OCI-LY3 (cell line): Measurements from ENCODE around the gene GCNA.
A peak's percentile ranks its signal among the peaks of the same experiment; 100 is the strongest.

Experiments
- H2AFZ ChIP-seq: fragments of 200-600, 300-600 bp; shearing (Covaris generic); 2 replicates; pipeline ENCODE4 v1.6.0; 2014; ENCODE audit warnings: antibody characterized with exemption, low read depth, low read length
- H3K27ac ChIP-seq: fragments of 200-600, 300-600 bp; sonication (generic); 2 replicates; pipeline ENCODE4 v1.5.1; 2014; ENCODE audit warnings: mild to moderate bottlenecking, low read length, moderate library complexity, mixed read lengths
- H3K27me3 ChIP-seq: fragments of 200-600, 300-600 bp; sonication (generic); 2 replicates; pipeline ENCODE4 v1.6.1; 2014; ENCODE audit warnings: low read depth, low read length, mixed read lengths
- H3K36me3 ChIP-seq: fragments of 200-600, 300-600 bp; sonication (generic); replicated peaks from 2 replicates; pipeline ENCODE3; 2014; ENCODE audit warnings: low read depth, low read length, mixed read lengths
- H3K4me1 ChIP-seq: fragments of 300-600, 200-600 bp; sonication (generic); 2 replicates; pipeline ENCODE4 v1.6.1; 2014; ENCODE audit warnings: low read length, mixed read lengths
- H3K4me2 ChIP-seq: fragments of 200-600, 300-600 bp; sonication (generic); 2 replicates; pipeline ENCODE4 v1.6.1; 2014; ENCODE audit warnings: low read length, mixed read lengths
- H3K4me3 ChIP-seq: fragments of 300-600, 200-600 bp; sonication (generic); 2 replicates; pipeline ENCODE4 v1.5.1; 2014; ENCODE audit warnings: antibody characterized with exemption, mild to moderate bottlenecking, low read length, moderate library complexity
- H3K79me2 ChIP-seq: fragments of 300-600, 200-600 bp; shearing (Covaris generic); 2 replicates; pipeline ENCODE4 v1.6.1; 2014; ENCODE audit warnings: mild to moderate bottlenecking, low read length, mixed read lengths
- H3K9ac ChIP-seq: fragments of 300-600, 200-600 bp; shearing (Covaris generic); 2 replicates; pipeline ENCODE4 v1.6.0; 2014; ENCODE audit warnings: mild to moderate bottlenecking, low read length, moderate library complexity
- H3K9me3 ChIP-seq: fragments of 200-600, 300-600 bp; shearing (Covaris generic); 2 replicates; pipeline ENCODE4 v1.6.1; 2014; ENCODE audit warnings: low read length, mixed read lengths; ENCODE audit not compliant: insufficient read depth
- H4K20me1 ChIP-seq: fragments of 200-600, 300-600 bp; sonication (generic); 2 replicates; pipeline ENCODE4 v1.6.1; 2016; ENCODE audit warnings: low read length, mixed read lengths; ENCODE audit not compliant: insufficient read depth
- CTCF ChIP-seq: fragments of 200-600, 300-600 bp; sonication (generic); IDR thresholded peaks from 2 replicates; pipeline ENCODE4 v1.5.1; 2014; ENCODE audit warnings: antibody characterized with exemption, low read length, low read depth
- EZH2phosphoT487 ChIP-seq: fragments of 200-600 bp; shearing (Covaris generic); IDR thresholded peaks from 2 replicates; pipeline ENCODE4 v1.6.1; 2018; ENCODE audit warnings: antibody characterized with exemption, mixed run types, low read depth

Gene GCNA

GRCh38 chrX:71629467-71629866 lies 51.2 kb downstream of the GCNA start:
- H3K36me3 ChIP-seq = no peaks in the 10 kb centered on the region
- no peaks in the 10 kb centered on the region for H3K79me2 ChIP-seq
- TF ChIP-seq EZH2phosphoT487 (no peak), CTCF (no peak)
- no peaks in the 10 kb centered on the region for H4K20me1 ChIP-seq
- H2AFZ ChIP-seq = peak overlapping the region; percentile 59
- peak overlapping the region; percentile 63 for H3K4me3 ChIP-seq
- H3K9ac ChIP-seq = peak overlapping the region; percentile 55; the same call in 1 of the 2 replicates
- H3K27ac ChIP-seq = peak overlapping the region; percentile 68
- H3K4me2 ChIP-seq = peak overlapping the region; percentile 91
- no peaks in the 10 kb centered on the region for H3K27me3 ChIP-seq
- H3K9me3 ChIP-seq = no peaks in the 10 kb centered on the region
- peaks cover 33% of the 10 kb centered on the region for H3K4me1 ChIP-seq

DNA sequence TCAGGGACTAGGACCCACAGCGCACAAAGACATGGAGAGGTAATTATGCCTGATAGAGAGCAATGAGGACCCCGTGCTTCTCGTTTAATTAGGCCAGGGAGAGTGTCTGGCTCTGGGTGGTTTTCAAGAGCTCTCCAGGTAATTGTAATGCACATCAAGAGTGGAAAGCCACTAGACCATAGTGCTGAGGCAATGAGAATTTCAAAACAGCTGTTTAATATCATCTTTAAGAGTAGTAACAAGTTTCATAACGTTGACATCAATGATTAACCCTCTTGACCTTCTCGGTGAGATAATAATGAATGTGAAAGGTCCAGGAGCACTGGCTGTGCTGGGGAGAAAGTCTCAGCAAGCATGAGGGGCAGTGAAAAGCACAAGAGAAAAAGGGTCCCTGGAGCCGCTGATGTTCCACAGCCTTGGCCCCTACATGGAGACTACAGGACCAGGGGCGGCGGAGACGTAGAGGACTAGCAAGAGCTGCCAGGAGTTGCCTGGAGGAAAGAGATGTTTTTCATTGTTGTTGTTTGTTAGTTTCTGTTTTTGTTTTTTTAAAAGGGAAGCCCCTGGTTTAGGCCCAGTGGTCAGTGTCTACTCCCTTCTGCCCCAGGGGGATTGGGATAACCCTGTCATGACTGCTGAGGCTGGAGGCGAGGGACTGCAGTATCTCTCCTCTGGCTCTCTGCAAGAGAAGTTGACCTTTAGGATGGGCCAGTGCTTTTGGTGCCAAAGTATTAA lies 54.9 kb downstream of the GCNA start:
- Histone ChIP-seq H3K4me3 (no peak overlapping the region), H3K9me3 (no peaks in the 10 kb centered on the region), H3K4me2 (no peak overlapping the region), H2AFZ (no peak overlapping the region), H3K79me2 (no peaks in the 10 kb centered on the region), H4K20me1 (no peaks in the 10 kb centered on the region), H3K27ac (no peak overlapping the region), H3K9ac (no peak overlapping the region), H3K4me1 (peaks cover 46% of the 10 kb centered on the region), H3K27me3 (no peaks in the 10 kb centered on the region), H3K36me3 (no peaks in the 10 kb centered on the region)
- TF ChIP-seq CTCF = no peak
- no peak for TF ChIP-seq EZH2phosphoT487

GRCh38 chrX:71634366-71634765 lies 56.1 kb downstream of the GCNA start:
- Histone ChIP-seq H3K27ac (no peak overlapping the region), H3K9me3 (no peaks in the 10 kb centered on the region), H3K4me3 (no peak overlapping the region), H2AFZ (no peak overlapping the region), H3K4me1 (peaks cover 46% of the 10 kb centered on the region), H3K36me3 (no peaks in the 10 kb centered on the region), H3K27me3 (no peaks in the 10 kb centered on the region), H4K20me1 (no peaks in the 10 kb centered on the region), H3K4me2 (no peak overlapping the region), H3K79me2 (no peaks in the 10 kb centered on the region), H3K9ac (no peak overlapping the region)
- TF ChIP-seq CTCF (no peak), EZH2phosphoT487 (no peak)

GRCh38 chrX:71636438-71637252 lies 58.4 kb downstream of the GCNA start:
- H3K27me3 ChIP-seq = no peaks in the 10 kb centered on the region
- no peaks in the 10 kb centered on the region for H3K79me2 ChIP-seq
- no peaks in the 10 kb centered on the region for H3K36me3 ChIP-seq
- H3K9ac ChIP-seq = no peak overlapping the region
- H3K9me3 ChIP-seq = no peaks in the 10 kb centered on the region
- TF ChIP-seq CTCF (no peak), EZH2phosphoT487 (no peak)
- H4K20me1 ChIP-seq = no peaks in the 10 kb centered on the region
- peak overlapping the region; percentile 91 for H3K4me2 ChIP-seq
- no peak overlapping the region for H3K4me3 ChIP-seq
- H2AFZ ChIP-seq = no peak overlapping the region
- H3K27ac ChIP-seq = peak overlapping the region; percentile 73
- peaks cover 39% of the 10 kb centered on the region for H3K4me1 ChIP-seq
